HEK293T (cell line): ENCODE results near the gene CFAP45.

ENCODE experiments used
- ARNT ChIP-seq: fragments of 450-650 bp; IDR thresholded peaks from 2 replicates; pipeline ENCODE4 v1.6.1; 2017; ENCODE audit warnings: mild to moderate bottlenecking
- BHLHE40 ChIP-seq: fragments of 450-650 bp; IDR thresholded peaks from 2 replicates; pipeline ENCODE4 v1.6.1; 2016; ENCODE audit warnings: mild to moderate bottlenecking, moderate library complexity, borderline replicate concordance
- CTBP1 ChIP-seq: fragments of 450-650 bp; IDR thresholded peaks from 2 replicates; pipeline ENCODE4 v1.6.1; 2016; ENCODE audit warnings: borderline replicate concordance
- FOXA1 ChIP-seq: fragments of 450-650 bp; IDR thresholded peaks from 2 replicates; pipeline ENCODE4 v1.6.1; 2016; ENCODE audit warnings: mild to moderate bottlenecking
- FOXM1 ChIP-seq: fragments of 450-650 bp; IDR thresholded peaks from 2 replicates; pipeline ENCODE4 v1.6.1; 2017; ENCODE audit warnings: mild to moderate bottlenecking, borderline replicate concordance
- HDGF ChIP-seq: fragments of 450-650 bp; IDR thresholded peaks from 2 replicates; pipeline ENCODE4 v1.6.1; 2017; ENCODE audit warnings: antibody characterized with exemption, borderline replicate concordance
- L3MBTL2 ChIP-seq: fragments of 450-650 bp; conservative IDR thresholded peaks from 2 replicates; pipeline ENCODE4 v1.6.1; 2016; ENCODE audit warnings: mild to moderate bottlenecking
- NFRKB ChIP-seq: fragments of 450-650 bp; IDR thresholded peaks from 2 replicates; pipeline ENCODE4 v1.6.1; 2016; ENCODE audit warnings: mild to moderate bottlenecking, moderate library complexity
- SP1 ChIP-seq: fragments of 450-650 bp; IDR thresholded peaks from 2 replicates; pipeline ENCODE4 v1.6.1; 2017
- ZNF384 ChIP-seq: fragments of 450-650 bp; IDR thresholded peaks from 2 replicates; pipeline ENCODE4 v1.6.1; 2016

DNA sequence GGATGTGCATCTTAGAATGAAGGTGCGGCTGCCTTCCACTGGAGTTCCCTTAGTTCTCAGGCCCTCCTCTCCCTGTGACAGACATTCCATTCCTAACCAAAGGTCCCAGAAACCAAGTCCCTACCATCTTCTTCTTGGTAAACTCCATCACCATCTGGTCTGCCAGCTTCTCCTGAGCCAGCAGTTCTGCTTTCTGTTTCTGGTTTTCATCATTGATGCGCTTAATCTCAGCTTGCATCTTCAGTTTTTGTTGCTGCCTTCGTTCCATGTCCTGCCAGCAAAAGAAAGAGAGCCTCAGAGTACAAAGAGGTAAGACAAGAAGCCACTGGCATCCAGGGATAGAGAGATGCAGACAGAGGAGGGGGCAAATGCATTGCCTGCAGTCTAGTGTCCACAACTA is 19.5 kb downstream of the CFAP45 start:
- TF ChIP-seq NFRKB, result no peak
- no peak for TF ChIP-seq FOXM1
- TF ChIP-seq BHLHE40, result no peak
- no peak for TF ChIP-seq SP1
- no peak for TF ChIP-seq HDGF
- no peak for TF ChIP-seq ARNT
- TF ChIP-seq L3MBTL2, result no peak
- TF ChIP-seq FOXA1, result no peak
- TF ChIP-seq CTBP1, result no peak
- TF ChIP-seq ZNF384, result no peak
